ENCODE measurements around the gene ACOXL.
"Not testable (repeated sequence)": the region's sequence is repeated elsewhere in the genome, so short reads cannot be mapped to it uniquely, and the experiment has no call there.

Gene ACOXL

DNA sequence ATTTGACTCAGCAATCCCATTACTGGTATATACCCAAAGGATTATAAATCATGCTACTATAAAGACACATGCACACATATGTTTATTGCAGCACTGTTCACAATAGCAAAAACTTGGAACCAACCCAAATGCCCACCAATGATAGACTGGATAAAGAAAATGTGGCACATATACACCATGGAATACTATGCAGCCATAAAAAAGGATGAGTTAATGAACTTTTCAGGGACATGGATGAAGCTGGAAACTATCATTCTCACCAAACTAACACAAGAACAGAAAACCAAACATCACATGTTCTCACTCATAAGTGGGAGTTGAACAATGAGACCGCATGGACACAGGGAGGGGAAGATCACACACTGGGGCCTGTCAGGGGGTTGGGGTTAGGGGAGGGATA lies 350.3 kb downstream of the ACOXL start:
- not testable (repeated sequence) for DNase-seq

DNA sequence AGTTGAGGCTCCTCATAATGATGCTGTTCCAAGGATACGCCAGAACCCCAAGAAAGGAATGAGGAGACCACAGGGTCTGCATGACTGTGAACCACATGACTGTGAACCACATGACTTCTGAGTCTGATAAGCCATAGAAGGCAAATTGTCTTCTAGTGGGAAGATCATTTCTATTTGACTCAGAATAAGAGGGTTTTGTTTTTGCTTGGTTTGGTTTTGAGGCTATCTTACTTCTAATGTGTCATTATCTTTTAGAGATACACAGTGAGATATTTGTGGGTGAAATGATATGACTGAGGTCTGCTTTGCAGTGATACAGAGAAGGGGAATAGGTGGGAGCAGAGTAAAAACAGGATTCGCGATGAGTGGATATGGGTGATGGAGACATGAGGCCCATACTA lies 359.4 kb downstream of the ACOXL start:
- no peak for DNase-seq

DNA sequence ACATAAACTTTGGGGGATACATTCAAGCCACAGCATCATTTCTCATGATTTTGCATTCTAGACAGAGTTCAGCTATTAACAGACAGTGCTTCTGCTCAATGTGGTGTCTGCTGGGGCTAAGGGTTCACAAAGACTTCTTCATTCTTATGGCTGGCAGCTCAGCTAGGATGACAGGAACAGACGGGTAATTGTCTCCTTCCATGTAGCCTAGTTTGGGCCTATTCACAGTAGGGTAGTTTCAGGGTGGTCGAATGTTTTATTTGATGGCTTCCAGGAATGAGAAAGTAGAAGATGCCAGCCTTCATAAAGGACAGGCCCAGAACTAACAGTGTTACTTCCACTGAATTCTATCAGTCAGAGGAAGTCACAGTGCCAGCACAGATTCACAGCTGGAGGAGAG lies 362.3 kb downstream of the ACOXL start:
- no peak for DNase-seq

DNA sequence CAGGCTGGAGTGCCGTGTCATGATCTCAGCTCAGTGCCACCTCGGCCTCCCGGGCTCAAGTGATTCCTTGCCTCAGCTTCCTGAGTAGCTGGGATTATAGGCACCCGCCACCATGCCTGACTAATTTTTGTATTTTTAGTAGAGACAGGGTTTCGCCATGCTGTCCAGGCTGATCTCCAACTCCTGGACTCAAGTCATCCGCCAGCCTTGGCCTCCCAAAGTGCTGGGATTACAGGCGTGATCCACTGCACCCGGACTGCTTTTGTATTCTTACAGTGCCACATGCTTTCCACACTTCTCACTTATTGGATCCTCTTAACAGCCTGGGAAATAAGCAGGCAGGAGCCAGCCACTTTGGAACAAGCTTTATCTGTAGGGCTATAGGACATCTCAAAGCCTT lies 363.1 kb downstream of the ACOXL start:
- DNase-seq = no peak

DNA sequence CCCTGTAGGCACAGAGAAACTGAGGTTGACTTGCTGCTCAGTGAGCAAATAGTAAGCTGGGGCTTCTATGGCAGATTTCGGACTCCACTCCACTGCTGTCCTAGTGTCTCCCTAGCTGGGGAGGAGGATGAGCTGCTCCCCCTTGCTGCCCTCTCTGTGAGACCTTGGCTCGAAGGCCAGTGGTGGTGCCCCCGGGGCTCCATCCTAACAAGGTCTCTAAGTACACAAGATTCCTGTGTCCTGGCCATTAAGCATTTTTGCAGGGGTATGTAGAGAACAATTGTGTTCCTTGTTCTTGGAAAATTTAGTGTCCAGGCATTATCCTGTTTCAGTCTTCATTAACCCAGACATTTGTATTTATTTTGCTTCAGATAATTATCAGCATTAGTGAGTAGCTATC lies 367.0 kb downstream of the ACOXL start:
- DNase-seq = no peak

DNA sequence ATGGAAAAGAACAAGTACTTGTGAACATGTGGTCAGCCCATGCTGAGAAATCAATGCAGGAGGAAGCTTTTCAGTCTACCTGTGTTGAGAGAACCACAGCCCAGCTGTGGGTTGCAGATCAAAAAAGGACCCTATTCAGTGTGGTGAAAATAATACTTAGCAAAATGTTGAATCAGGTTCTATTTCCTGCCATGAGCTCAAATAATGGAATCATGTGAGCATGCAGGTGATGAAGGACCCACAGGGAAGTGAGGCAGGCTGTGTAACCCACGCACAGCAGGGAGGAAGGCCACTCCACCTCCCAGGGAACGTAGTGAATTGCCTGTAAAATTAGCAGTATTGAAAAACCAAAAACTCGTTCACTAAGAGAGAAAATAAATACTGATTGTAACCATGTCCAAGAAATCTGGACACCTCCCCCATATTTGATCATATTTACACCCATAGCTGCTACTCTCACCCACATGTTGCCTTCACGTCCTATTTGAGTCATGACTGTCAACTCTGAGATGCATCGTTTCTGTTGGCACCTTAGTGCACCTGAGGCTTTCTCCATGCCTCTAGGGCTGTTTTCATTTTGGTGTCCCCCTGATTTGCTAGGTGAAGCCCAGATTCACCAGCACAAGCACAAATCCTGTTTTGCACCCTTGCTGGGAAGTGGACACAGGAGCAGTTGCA lies 367.9 kb downstream of the ACOXL start:
- DNase-seq = no peak

DNA sequence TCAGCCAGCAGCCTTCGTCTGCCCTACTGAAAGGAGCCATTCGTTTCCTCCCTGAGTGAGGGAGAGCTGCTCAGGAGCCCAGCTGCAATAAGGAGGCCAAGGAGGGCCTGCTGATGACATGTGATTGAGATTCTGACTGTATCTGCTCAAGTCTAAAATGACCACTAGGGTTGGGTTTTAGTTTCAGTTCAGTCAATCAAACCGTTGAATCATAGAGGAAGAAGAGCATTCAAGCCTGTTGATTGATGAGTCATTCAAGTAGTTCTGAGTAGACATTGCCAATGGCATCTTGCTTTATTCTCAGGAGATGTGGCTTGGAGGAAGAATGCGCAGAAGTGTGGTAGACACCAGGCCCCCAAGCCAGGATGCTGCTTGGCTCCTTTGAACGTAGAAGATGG lies 368.4 kb downstream of the ACOXL start:
- no peak for DNase-seq

DNA sequence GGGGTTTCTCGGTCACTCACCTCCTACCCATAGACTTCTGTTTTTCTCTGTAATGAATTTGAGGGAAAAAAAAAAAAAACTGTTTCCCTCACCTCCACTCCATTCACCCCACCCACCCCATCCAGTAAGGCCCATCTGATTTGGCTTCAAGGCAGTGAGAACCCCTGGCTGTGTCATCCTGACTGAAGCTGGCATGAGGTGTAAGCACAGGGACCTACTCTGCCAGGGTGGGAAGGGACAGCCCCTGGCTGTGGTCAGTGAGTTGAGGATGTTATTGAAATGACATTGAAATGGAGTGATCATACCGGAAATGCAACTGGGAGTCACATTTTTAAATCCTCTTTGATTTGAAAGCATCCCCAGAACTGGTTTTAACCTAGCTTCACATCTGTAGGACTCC lies 369.2 kb downstream of the ACOXL start:
- no peak for DNase-seq

DNA sequence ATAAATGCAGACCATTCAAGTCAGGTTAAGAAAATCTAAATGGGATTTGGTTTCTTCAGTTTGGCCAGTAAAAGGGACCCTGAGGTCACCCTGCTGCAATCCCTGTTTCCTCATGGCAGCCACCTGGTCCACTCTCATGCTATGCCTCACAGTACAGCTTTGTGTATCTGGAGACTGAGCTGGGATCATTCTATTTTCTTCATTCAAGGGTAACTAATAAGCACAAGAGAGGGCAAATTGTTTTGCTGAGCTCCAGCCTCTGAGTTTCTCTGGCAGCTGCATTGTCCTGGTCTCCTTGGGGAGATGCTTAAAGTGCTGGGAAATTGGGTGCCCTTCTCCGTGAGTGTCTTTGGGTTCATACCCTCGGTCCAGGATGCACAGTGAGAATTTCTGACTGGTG lies 369.8 kb downstream of the ACOXL start:
- no peak for DNase-seq

DNA sequence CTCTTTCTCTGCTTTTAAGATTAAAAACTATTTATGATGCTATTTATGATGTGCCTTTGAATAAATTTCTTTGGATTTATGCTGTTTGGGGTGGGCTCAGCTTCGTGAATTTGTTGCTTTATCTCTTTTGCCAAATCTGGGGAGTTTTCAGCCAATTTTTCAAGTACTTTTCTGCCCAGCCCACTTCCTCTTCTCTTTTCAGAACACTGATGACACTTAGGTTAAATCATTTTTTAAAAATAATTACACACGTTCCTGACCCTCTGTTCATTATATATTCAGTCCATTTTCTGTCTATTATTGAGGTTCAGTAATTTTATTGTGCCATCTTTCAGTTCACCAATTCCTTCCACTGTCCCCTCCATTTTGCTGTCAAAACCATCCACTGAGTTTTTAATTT lies 373.6 kb downstream of the ACOXL start:
- DNase-seq = no peak

DNA sequence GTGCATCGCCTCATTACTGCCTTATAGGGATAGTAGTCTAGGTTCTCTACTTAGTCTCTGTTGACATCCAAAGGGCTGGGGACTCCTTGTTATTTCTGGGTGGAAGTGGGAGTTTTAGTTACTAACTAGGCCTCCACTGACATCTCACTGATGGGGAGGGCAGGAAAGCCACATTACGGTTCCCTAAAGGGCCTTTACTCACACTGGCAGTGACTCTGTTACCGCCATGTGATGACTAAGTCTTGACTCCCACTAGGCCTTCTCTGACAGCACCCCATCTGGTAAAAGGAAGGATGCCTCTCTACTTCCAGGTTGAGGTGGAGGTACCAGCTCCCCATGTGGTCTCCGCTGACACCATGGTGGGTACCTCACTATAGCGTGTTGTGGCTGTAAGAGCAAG lies 374.3 kb downstream of the ACOXL start:
- no peak for DNase-seq

DNA sequence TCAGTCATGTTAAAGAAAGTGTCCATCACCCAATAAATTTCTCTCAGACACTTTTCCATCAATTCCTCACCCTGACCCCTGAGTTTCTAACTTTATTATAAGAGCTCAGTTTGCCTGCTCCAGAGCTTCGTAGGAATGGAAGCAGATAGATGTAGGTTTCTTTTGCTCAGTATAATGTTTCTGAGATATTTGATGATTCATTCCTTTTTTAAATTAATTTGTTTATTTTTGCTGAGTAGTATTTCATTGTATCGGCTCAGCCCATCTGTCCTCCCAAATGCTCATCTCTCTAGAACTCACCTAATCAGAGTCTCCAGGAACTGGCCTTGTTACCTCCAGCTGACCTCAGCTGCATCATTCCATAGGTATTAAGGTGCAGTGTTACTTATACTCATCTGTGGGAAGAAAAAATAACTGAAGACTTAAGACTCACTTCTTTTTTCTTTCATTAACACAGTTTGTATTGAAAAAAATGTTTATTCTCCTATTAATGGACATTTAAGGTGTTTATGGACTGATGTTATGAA lies 376.4 kb downstream of the ACOXL start:
- no peak for DNase-seq

DNA sequence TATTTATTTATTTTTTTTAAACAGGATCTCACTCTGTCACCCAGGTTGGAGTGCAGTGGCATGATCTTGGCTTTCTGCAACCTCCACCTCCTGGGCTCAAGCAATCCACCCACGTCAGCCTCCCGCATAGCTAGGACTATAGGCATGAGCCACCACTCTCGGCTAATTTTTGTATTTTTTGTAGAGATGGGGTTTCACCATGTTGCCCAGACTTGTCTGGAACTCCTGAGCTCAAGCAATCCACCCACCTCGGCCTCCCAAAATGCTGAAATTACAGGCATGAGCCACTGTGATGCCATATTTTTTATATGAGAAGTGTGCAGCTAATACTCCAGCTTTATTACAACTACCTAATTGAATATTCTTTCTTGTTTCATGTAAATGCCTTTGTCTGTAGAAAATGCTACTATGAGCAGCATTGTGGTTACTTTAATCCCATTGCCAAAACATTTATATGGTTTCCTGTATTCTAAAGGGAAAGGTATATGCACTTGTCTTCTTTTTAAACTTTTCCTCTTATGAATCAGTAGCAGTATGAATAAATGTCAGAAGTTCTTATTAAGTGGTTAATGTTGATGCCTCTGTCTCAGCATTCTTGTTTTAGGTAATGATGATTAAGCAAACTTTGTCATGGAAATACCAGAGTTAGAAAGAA lies 378.9 kb downstream of the ACOXL start:
- no peak for DNase-seq

DNA sequence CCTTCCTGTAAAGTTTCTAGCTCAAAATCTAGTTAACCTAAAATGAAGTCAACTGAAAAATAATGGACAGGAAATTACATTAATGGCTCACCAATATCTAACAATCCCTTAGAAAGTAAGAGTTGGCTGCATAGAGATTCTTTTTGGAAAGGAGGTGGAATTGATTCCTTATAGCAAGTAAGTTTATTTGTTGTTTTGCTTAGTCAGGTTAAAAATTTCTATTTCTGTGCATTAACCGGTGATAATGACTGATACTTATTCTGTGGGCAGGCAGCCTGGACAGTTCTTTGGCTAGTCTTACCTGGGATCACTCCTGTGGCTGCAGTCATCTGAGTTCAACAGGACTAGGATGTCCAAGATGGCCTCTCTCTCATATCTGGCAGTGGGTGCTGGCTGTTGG lies 381.5 kb downstream of the ACOXL start:
- no peak for DNase-seq

DNA sequence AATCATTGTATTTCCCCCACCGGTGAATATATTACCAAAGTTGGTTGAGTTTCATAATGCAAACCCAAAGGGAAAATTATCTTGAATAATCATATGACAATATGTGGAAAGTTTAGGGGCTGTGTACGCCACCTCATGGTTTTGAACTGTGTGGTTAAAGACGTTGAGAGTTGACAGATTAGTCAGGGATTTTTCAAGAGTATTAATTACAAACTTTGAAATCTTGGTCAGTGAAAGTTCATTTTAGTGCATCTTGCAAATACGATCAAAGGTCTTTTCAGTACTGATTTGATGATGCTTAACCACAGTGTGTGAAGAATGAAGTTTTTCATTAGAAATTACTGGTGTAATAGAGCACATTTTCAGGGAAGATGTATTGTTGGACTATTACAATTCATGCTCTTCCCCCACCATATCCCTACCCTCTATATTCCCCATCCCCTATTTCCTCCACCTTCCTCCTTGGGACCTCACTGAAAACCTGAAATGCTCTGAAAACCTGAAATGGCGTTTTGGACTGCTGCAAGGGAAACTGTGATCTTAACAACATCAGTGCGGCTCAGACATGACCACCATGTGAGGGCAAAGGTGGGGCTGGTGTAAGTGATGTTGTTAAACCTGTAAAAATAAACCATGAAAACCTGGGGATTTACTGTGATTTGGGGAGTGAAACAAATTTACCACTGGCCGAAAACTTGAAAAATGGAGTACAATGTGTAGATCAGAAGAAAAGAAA lies 383.8 kb downstream of the ACOXL start:
- DNase-seq = no peak

DNA sequence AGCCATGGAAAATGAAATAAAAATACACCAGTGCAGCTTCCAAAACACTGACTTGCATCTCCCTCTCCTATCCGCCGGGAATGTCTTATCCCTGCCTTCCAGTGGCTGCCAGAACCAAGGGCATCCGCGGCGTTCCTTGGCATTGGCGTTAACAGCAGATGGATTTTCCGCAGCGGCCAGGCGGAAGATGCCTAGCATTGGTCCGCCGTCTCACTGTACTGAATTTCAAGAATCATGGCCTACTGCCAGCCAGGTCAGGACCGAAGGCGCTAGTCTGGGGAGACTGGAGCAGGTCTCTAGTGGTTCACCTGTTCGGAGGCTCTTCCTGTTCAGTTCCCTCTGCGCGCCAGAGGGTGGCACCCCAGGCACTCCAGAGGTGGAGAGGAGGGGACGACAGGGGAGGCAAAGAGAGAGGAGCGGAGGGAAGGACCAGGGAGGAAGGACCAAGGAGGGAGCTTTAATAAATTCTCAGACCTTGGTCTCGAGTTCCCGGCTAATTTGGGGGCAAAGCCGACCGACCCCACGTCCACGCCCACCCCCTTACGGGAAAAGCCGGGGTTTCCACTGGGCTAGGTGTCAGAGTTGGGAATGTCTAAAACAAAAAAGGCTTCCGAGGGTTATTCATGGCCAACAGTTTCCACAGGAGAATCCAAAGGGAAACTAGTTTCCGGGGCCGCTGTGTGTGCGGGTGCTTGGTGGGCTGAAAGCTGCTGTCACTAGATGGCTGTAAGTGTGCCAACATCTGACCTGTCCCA lies 384.6 kb downstream of the ACOXL start:
- peak; percentile 18 for DNase-seq

DNA sequence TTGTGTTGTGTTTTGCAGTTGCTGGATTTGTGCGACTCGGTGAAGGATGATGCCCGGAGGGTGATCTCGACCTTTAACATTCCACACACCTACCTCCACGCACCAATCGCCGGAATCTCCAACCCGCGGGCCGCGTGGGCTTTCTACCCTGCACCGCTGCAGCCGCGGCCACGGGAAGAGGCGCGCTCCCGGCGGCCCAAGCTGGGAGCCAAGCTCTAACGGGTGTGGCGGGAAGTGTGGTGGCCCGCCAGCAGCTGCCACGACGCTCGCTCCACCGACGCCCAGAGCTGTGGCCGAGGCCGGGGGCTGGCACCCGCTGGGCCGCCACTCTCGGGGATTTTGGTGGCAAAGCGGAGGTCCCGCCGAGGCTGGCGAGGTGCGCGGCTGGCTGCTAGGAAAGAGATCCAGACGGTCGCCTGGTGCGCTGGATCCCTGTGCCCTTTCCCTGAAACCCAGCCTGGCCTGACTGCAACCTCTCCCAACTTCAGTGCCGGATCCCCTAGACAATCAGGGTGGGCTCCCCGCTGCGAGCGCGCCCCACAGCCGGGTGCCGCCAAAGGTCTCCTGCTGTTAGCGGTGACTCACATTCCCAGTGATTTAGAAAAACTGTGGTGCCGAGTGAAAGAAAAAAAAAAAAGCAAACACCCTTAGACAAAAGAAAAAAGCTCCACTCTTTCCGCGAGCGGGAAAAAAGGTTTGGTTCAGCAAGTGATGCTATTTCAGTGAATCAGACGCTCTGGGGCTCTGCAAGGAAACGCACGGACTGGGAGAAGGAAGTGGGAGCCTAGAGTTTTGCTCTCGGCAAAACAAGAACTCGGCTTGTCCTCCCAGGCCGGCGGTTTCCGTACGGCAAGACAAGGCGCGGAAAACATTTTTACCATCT lies 385.5 kb downstream of the ACOXL start:
- DNase-seq = no peak

DNA sequence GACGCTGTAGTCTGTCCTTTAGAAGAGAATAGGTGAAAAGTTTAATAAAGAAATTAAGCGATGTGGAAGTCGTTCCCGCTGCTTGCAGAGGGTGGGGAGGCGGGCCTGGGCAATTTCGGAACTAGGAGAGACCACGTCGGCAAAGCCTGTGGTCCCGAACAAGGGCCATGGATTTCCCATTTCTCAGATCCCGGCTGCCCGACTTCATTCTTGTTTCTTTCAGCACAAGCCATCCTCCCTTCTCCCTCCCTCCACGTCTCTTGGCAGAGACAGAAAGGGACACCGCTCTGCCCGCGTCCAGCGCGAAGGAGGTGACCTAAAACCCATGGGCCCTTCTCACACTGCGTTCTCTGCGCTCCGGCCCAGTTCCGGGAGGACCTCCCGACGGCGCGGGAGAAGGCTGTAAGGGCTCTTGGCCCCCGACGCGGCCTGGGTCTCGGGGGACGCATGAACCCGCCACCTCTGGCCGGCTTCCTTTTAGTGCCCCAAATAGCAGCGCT lies 386.2 kb downstream of the ACOXL start:
- DNase-seq = no peak

DNA sequence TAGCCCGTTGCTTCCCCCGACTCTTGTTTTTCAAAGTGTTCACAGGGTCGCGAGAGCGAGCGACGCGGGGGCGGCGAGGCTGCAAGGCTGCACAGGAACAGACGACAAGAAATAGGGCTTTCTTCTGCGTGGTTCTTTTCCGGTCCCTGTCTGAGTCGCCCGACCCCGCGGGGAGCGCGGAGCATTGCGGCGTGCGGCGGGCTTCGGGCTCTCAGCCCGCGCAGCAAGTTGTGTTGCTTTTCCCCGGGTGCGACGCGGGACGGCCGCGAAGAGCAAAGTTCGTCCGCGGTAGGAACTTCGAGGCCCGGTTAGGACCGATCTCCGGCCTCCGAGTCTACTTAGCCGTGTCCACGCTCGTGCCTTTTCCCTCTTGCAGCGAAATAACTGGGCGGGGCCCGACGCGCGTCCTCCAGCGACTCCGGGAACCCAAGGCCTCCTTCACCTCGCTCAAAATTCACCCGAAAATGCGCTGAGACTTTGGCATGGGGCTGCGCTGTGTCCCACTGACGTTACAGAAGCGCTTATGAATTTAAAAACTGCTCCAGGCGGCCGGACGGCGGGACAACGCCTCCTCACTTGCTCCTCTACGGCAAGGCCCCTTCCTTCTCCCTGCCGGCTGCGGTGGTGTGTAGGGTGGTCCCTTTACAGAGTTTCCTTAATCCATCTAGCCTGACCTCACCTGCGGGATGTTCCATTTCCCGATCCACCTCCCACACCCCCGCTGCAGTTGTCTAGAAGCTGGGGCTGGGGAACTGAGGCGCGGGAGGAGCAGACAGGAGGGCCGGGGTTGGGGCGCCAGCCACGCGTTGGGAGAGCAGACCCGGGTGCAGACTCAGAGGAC lies 386.8 kb downstream of the ACOXL start:
- no peak for DNase-seq

DNA sequence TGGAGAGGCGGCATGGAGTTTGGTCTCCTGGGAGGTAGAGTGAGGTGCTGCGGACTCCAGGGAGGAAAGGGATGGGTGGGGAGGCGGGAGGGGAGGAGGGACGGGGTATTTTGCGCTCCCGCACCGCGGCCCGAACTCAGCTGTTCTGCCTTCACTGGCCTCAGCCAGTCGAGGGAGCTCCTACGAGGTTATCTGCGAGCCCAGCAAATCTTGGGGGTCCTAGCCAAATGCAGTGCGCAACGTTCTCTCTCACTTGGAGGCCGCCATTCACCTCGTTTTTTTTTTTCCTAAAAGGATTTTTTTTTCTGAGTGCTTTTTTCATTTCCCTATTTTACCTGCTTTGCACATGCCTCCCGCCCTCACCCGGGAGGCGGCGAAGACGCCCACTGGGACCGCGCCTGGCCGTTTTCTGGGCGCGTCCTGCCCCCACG lies 387.5 kb downstream of the ACOXL start:
- no peak for DNase-seq
